Muscle layer of colon (tissue), 2 donors: Measurements from ENCODE around the gene MED13L.

ENCODE experiments used
- H3K27ac ChIP-seq: one replicate; pipeline ENCODE4 v1.7.0; 2013; ENCODE audit warnings: low read depth, mild to moderate bottlenecking, low read length, moderate library complexity
- H3K27me3 ChIP-seq, 2 donors: one replicate each; pipeline ENCODE4 v1.7.0; 2013; ENCODE audit warnings: low read length in 2 of 2, mild to moderate bottlenecking in 2 of 2; ENCODE audit not compliant: insufficient read depth in 2 of 2, control insufficient read depth in 1 of 2
- H3K36me3 ChIP-seq: one replicate; pipeline ENCODE4 v1.7.0; 2013; ENCODE audit warnings: mild to moderate bottlenecking, low read length; ENCODE audit not compliant: insufficient read depth
- H3K4me1 ChIP-seq: one replicate; pipeline ENCODE4 v1.7.0; 2013; ENCODE audit warnings: mild to moderate bottlenecking, low read length; ENCODE audit not compliant: insufficient read depth
- H3K4me3 ChIP-seq, 2 donors: one replicate each; pipeline ENCODE4 v1.7.0; 2013; ENCODE audit warnings: low read length in 2 of 2, low read depth in 1 of 2, mild to moderate bottlenecking in 1 of 2, moderate library complexity in 1 of 2
- H3K9ac ChIP-seq: one replicate; pipeline ENCODE4 v1.7.0; 2013; ENCODE audit warnings: low read length
- H3K9me3 ChIP-seq: one replicate; pipeline ENCODE4 v1.7.0; 2013; ENCODE audit warnings: mild to moderate bottlenecking, low read length
- donor health status: abdominal sarcoma.
- donor health status: Adenocarcinoma of cecum.

The MED13L gene

DNA sequence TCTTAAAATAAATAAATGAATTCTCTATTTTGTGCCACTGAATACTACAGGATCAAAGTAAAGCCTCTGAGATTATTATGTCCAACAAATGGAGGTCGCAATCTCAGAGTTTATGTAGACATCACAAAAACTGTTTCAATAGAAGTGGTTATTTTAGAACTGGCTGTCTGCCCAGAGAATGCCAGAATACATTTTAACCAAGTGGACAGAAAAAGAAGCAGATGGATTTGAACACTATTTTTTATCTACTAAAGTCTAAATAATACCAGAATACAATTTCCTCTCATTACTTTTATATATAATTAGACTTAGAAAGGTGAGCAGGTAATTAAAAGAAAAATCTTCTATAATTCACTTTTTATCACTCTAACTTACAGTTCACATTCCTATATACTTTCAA lies 118.3 kb downstream of the MED13L start:
- Histone ChIP-seq H3K9ac (no peak overlapping the region), H3K9me3 (no peaks in the 10 kb centered on the region), H3K27me3 (no peaks in the 10 kb centered on the region), H3K27ac (no peak overlapping the region), H3K4me3 (no peak overlapping the region), H3K4me1 (peaks cover 27% of the 10 kb centered on the region), H3K36me3 (no peaks in the 10 kb centered on the region)

DNA sequence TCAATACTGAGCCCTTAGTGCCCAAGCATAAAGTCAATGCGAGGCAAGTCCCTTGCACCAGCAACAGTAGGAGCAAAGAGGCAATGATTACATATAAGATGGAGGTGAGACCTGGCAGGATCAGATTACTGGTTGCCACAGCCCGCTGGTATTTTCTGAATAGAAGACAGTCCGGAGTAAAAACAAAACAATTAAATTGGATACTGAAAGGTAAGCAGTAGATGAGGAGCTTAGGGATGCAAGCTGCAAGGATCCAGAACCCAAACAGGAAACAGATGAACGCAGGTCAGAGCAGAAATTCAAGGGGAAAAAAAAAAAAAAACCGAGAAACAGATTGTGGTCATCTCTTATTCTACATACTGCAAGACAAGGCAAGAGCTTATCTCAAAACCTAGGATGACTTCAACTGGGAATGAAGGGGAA lies 119.6 kb downstream of the MED13L start:
- Histone ChIP-seq H3K27me3 (no peaks in the 10 kb centered on the region), H3K9ac (no peak overlapping the region), H3K4me3 (no peak overlapping the region), H3K4me1 (peaks cover 41% of the 10 kb centered on the region), H3K27ac (no peak overlapping the region), H3K9me3 (no peaks in the 10 kb centered on the region), H3K36me3 (no peaks in the 10 kb centered on the region)

DNA sequence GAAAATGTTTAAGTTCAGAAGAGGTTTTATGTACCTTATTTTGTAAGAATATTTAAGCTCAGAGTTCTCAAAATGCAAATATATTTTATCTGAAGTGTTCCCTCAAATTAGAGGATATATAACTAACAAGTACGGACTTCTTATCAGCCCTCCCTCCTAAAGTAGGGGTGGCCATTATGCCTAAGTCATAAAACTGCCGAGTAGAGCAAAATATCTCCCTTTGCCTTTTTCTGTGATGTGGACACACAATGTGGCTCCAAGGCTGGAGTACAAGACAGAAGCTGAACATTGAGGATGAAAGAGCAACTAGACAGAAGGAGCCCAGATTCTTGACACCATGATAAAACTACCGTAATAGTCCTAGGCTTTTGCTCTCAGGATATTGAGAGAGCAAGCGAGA lies 120.9 kb downstream of the MED13L start:
- Histone ChIP-seq H3K27ac (no peak overlapping the region), H3K9me3 (no peaks in the 10 kb centered on the region), H3K36me3 (no peaks in the 10 kb centered on the region), H3K9ac (no peak overlapping the region), H3K27me3 (no peaks in the 10 kb centered on the region), H3K4me1 (peaks cover 50% of the 10 kb centered on the region), H3K4me3 (no peak overlapping the region)

DNA sequence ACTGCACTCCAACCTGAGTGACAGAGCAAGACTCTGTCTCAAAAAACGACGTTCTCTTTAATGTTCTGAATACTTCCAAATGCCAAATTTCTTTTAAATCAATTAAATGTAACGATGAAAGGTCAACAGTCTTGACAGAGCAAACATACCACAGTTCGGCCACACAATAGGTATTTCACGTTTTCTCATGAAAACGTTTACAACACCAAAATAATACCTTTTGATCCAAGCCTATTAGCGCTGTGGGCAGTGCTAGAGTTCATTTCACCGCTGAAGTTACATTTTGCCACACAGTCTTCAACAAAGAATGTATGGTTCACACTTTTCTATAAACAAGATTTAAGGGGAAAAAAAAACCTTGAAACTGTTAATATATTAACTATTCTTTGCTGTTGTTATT lies 122.1 kb downstream of the MED13L start:
- H3K27me3 ChIP-seq = no peaks in the 10 kb centered on the region

DNA sequence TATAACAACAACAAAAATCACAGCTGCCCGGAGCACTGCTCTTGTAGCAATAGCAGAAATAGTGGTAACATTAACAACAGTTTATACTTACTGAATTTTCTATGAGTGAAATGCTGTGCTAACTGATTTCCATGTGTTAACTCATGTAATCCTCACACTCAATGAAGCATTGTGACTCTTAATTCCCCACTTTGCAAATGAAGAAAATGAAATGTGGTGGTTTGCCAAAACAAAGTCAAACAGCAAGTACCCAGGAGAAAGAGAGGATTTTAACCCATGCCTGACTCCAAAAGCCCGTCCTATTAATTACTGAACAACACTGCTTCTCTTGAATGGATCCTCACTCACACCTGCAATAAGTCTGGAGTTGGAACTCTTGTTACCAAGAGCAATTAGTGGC lies 123.5 kb downstream of the MED13L start:
- H3K9ac ChIP-seq = no peak overlapping the region
- no peak overlapping the region for H3K27ac ChIP-seq
- no peaks in the 10 kb centered on the region for H3K36me3 ChIP-seq
- H3K27me3 ChIP-seq = no peaks in the 10 kb centered on the region
- peaks cover 42% of the 10 kb centered on the region for H3K4me1 ChIP-seq
- no peak overlapping the region for H3K4me3 ChIP-seq
- H3K9me3 ChIP-seq = no peaks in the 10 kb centered on the region

More for the DNA sequence above, 122.1 kb downstream of the MED13L start:
- Histone ChIP-seq H3K36me3 (no peaks in the 10 kb centered on the region), H3K9me3 (no peaks in the 10 kb centered on the region), H3K4me1 (peaks cover 49% of the 10 kb centered on the region), H3K27ac (no peak overlapping the region), H3K9ac (no peak overlapping the region), H3K4me3 (no peak overlapping the region)

DNA sequence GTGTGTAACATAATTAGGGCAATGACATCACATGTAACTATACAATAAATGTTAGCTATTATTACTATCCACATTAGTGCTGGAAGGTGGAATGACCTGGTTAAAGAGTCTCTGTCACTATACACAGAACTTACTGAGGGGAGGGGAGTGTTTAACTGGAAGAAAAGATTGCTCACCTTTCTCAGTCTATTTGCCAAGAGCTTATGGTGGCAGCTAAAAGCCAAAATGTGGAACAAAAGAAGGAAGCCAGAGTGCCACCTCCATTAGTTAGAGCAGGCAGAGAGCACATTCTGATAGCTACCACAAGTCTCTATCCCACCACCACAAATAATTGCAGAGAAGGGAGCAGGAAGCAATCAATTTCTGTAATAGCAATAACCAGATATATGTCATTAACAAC lies 124.4 kb downstream of the MED13L start:
- no peaks in the 10 kb centered on the region for H3K36me3 ChIP-seq

DNA sequence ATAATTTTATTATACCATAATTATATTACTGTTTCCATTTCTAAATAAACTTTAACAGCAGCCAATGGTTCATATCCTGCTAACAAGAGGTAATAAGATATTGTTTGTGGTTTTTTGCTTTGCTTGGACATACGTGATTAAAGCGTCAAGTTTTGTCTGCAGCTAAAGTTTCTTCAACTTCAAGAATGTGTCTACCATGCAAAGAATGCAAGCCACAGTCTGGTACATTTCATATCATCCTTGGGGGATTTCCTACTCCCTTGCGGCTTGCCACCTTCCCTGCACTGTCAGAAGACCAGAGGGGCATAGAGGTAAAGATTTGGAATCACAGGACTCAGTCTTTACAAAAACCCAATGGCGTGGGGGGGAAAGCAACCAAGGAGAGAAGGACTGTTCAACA lies 125.2 kb downstream of the MED13L start:
- H3K27me3 ChIP-seq = no peaks in the 10 kb centered on the region
- no peak overlapping the region for H3K27ac ChIP-seq
- no peak overlapping the region for H3K9ac ChIP-seq
- peaks cover 34% of the 10 kb centered on the region for H3K4me1 ChIP-seq
- no peaks in the 10 kb centered on the region for H3K36me3 ChIP-seq
- no peak overlapping the region for H3K4me3 ChIP-seq
- H3K9me3 ChIP-seq = no peaks in the 10 kb centered on the region

More for the DNA sequence above, 124.4 kb downstream of the MED13L start:
- no peaks in the 10 kb centered on the region for H3K27me3 ChIP-seq
- no peak overlapping the region for H3K9ac ChIP-seq
- no peak overlapping the region for H3K27ac ChIP-seq
- no peaks in the 10 kb centered on the region for H3K9me3 ChIP-seq
- H3K4me3 ChIP-seq = no peak overlapping the region
- H3K4me1 ChIP-seq = peaks cover 37% of the 10 kb centered on the region

DNA sequence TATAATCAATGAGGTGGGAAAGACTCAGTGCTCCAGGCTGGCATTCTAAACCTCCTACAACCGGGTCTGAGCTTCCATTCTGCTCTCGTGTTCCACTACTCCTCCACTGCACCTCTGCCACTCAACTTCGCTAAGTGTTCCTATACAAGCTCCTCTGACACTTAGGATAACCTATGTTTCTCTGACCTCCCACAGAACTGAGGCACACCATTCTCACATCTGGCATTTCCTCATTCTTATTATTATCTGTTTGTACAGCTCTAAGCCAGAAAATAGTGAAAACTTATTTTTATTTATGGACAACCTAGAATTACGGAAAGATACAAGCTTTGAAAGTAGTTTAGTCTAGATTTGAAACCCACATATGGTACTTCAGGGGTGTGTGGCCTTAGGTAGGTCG lies 127.0 kb downstream of the MED13L start:
- Histone ChIP-seq H3K9ac (no peak overlapping the region), H3K36me3 (no peaks in the 10 kb centered on the region), H3K27me3 (no peaks in the 10 kb centered on the region), H3K4me3 (no peak overlapping the region), H3K9me3 (no peaks in the 10 kb centered on the region), H3K27ac (no peak overlapping the region), H3K4me1 (peaks cover 34% of the 10 kb centered on the region)

DNA sequence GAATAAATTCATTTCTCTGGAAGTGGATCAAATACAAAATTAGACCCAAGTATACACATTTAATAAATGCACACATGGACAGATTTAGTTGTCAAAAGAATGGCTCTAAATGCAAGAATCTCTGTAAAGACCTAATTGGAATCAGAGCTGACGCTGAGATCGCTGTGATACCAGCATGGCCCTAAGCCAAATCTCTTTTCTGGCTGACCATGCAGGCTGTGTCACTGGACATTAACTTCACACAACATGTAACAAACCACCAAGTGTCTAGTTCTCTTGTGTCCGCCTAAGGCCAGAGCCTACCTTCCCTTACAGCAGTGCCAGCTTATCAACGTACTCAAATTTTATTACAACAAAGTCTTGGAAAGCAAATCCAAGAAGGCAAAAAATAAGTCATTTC lies 127.5 kb downstream of the MED13L start:
- Histone ChIP-seq H3K27ac (no peak overlapping the region), H3K36me3 (no peaks in the 10 kb centered on the region), H3K4me3 (no peak overlapping the region), H3K4me1 (peaks cover 34% of the 10 kb centered on the region), H3K9me3 (no peaks in the 10 kb centered on the region), H3K9ac (no peak overlapping the region), H3K27me3 (no peaks in the 10 kb centered on the region)

DNA sequence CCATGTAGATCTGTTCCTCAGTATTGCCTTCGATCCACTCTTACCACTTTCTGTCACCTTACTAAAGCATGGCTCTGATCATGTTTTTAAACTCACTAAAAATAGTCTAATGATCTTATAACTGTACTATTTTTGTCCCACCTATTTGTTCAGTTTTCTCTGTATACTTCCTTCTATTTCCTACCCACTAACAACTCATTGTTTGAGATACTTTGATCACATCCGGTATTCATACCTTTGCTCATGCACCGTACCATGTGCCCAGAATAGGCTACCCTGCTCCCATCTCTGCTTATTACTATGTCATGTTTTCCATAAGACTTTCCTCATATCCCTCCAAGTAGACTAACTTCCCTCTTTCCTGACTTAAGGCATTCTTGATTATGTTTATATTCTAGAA lies 128.6 kb downstream of the MED13L start:
- Histone ChIP-seq H3K4me1 (peaks cover 38% of the 10 kb centered on the region), H3K4me3 (no peak overlapping the region), H3K27ac (no peak overlapping the region), H3K9ac (no peak overlapping the region), H3K9me3 (no peaks in the 10 kb centered on the region), H3K36me3 (no peaks in the 10 kb centered on the region), H3K27me3 (no peaks in the 10 kb centered on the region)

DNA sequence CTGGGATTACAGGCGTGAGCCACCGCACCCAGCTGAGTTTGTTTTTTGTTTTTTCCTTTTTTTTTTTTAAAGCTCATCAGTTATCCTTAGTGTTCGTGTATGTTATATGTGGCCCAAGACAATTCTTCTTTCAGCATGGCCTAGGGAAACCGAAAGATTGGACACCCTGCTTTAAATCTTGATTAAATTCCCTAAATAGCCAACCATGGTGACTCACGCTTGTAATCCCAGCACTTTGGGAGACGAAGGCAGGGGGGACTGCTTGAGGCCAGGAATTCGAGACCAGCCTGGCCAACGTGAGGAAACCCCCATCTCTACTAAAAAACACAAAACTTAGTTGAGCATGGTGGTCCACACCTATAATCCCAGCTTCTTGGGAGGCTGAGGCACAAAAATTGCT lies 131.1 kb downstream of the MED13L start:
- H3K9ac ChIP-seq = no peak overlapping the region
- H3K27ac ChIP-seq = no peak overlapping the region
- H3K9me3 ChIP-seq = no peaks in the 10 kb centered on the region
- H3K4me1 ChIP-seq = peaks cover 42% of the 10 kb centered on the region
- no peaks in the 10 kb centered on the region for H3K27me3 ChIP-seq
- no peak overlapping the region for H3K4me3 ChIP-seq
- no peaks in the 10 kb centered on the region for H3K36me3 ChIP-seq

DNA sequence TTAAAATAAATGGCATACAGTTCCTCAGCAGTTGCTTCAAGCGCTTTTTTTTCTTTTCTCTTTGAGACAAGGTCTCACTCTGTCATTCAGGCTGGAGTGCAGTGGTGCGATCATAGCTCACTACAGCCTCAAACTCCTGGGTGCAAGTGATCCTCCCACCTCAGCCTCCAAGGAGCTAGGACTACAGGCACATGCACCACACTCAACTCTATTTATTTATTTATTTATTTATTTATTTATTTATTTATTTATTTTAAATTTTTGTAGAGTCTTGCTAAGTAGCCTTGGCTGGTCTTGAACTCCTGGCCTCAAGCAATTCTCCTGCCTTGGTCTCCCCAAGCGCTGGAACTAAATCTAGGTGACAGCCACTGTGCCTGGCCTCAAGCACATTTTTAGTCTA lies 132.0 kb downstream of the MED13L start:
- peaks cover 47% of the 10 kb centered on the region for H3K4me1 ChIP-seq
- no peak overlapping the region for H3K27ac ChIP-seq
- no peaks in the 10 kb centered on the region for H3K27me3 ChIP-seq
- H3K4me3 ChIP-seq = no peak overlapping the region
- H3K9me3 ChIP-seq = no peaks in the 10 kb centered on the region
- no peaks in the 10 kb centered on the region for H3K36me3 ChIP-seq
- H3K9ac ChIP-seq = no peak overlapping the region
